C4-2B (cell line): ENCODE measurements around the gene ABCA4.

Experiments used
- CTCF ChIP-seq: fragments of 450-650 bp; conservative IDR thresholded peaks from 2 replicates; pipeline ENCODE4 v1.5.1; 2017; ENCODE audit warnings: mild to moderate bottlenecking
- ZFX ChIP-seq: fragments of 450-650 bp; IDR thresholded peaks from 2 replicates; pipeline ENCODE4 v1.6.1; 2017

DNA sequence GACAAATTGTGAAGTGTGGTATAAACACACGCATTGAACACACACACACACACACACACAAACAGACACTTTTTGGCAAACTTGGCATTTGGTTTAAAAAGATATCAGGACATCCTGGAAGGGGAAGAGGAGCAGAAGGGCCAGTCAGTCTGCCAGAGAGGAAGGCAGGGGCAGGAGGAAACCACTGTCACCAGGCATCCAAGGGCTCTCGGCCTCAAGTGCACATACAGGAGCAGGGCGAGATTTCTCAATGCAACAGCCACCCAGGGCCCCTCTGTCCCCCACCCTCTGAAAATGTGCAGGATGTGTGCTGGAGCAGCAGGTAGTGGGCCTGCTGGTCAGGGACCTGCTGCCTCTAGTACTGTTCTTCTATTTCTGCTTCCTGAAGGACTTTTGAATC is 71.2 kb downstream of the ABCA4 start:
- TF ChIP-seq CTCF, result no peak
- no peak for TF ChIP-seq ZFX
